Left lung (tissue), 10 donors: ENCODE measurements around the gene TRIM9. TPM values are rescaled to one million over a fixed set of nuclear protein-coding genes. Genes with fewer than 3 reads are reported as not detected.
A peak's percentile ranks its signal among the peaks of the same experiment; 100 is the strongest.

Source experiments
- ATAC-seq: fragments of 200-7000 bp; cut with Tn5 transposase; one replicate; pipeline ENCODE4 v1.9.1; 2020; ENCODE audit warnings: moderate library complexity
- DNase-seq, 4 donors: peaks; one replicate each; pipeline ENCODE4 v3.0.0-alpha.2; 2013 to 2020
- H3K27ac ChIP-seq, 2 donors: fragments of 200-600 bp; sonication (generic) in 1 of 2; one replicate each; pipeline versions ENCODE4 v1.5.0 to v1.8.0; 2020 to 2021
- H3K27me3 ChIP-seq, 2 donors: fragments of 200-600 bp; sonication (generic) in 1 of 2; one replicate each; pipeline versions ENCODE4 v1.5.0 to v1.8.0; 2020 to 2021
- H3K36me3 ChIP-seq, 2 donors: fragments of 200-600 bp; sonication (generic) in 1 of 2; one replicate each; pipeline versions ENCODE4 v1.5.0 to v1.8.0; 2020 to 2021
- H3K4me1 ChIP-seq, 2 donors: fragments of 200-600 bp; one replicate each; pipeline ENCODE4 v1.8.0; 2021
- H3K4me3 ChIP-seq, 2 donors: fragments of 200-600 bp; sonication (generic) in 1 of 2; one replicate each; pipeline versions ENCODE4 v1.5.0 to v1.8.0; 2020 to 2021; ENCODE audit warnings: mild to moderate bottlenecking in 1 of 2
- H3K9me3 ChIP-seq, 2 donors: fragments of 200-600 bp; sonication (generic) in 1 of 2; one replicate each; pipeline versions ENCODE4 v1.5.0 to v1.8.0; 2020 to 2021
- intact Hi-C, 2 donors: fragments of 100-400 bp; cut with DNase I; formaldehyde crosslinking; loops; one replicate each; pipeline versions ENCODE4 v1.11.2 to v1.14.2; 2022
- polyA plus RNA-seq, 6 donors: library from polyadenylated mRNA; unstranded; fragments of 120-200 nt; gene quantifications; one replicate each; pipeline ENCODE4 v1.2.1, GENCODE V29; 2013; ENCODE audit not compliant: insufficient read length in 6 of 6
- total RNA-seq, 2 donors: library from RNA; stranded (reverse); fragmentation: NEBNext Ultra II Directional; extraction: Animal tissue kit (Norgen Biotek cat#: 25700); gene quantifications; one replicate each; pipeline ENCODE4 v1.2.1, GENCODE V29; 2021
- TF ChIP-seq, protein P1 (sequence below), 2 donors: fragments of 200-600 bp; sonication (generic) in 1 of 2; IDR thresholded peaks; one replicate each; pipeline versions ENCODE4 v1.5.0 to v1.8.0; 2021; ENCODE audit warnings: antibody characterized with exemption in 2 of 2
- donor health status: DM: no; HTN: yes; CAD: no.
- donor health status: DM: no; HTN: no; CAD: no.

TRIM9 gene
- total and polyA plus RNA-seq, 8 donors = 0.47 to 1.4 (median 1.0) TPM

DNA sequence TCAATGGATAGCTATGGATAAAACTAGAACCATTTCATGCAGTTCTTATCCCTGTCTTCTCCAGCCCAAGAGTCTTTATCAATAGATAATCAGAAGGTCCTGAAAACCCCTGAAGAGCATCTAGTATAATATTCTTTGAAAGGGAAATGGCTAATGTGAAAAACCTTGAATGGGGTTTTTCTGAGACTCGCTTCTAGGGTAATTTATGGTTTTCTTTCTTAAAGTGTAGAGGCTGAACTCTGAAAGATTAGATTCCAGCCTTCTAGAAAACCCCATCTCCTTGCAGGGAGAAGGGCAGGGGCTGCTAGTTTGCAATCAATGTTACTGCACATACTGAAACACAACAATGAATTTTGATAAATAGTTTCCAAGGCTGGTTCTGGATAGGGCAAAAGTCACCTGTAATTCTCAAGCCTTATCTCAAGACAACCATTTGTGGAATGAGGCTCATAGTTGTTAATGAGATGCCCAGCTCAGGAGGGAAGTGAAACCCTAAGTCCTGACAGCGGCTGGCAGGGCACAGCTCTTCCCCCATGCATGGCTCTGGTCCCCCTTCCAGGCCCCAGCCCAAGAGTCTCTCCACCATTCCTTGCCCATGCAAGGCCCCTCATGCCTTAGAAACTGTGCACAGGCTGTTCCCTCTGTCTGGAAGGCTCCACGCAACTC is 116.9 kb downstream of the TRIM9 start:
- TF ChIP-seq, protein P1, sequence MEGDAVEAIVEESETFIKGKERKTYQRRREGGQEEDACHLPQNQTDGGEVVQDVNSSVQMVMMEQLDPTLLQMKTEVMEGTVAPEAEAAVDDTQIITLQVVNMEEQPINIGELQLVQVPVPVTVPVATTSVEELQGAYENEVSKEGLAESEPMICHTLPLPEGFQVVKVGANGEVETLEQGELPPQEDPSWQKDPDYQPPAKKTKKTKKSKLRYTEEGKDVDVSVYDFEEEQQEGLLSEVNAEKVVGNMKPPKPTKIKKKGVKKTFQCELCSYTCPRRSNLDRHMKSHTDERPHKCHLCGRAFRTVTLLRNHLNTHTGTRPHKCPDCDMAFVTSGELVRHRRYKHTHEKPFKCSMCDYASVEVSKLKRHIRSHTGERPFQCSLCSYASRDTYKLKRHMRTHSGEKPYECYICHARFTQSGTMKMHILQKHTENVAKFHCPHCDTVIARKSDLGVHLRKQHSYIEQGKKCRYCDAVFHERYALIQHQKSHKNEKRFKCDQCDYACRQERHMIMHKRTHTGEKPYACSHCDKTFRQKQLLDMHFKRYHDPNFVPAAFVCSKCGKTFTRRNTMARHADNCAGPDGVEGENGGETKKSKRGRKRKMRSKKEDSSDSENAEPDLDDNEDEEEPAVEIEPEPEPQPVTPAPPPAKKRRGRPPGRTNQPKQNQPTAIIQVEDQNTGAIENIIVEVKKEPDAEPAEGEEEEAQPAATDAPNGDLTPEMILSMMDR (IDR thresholded peaks at IDR 0.05) = no peak
- ATAC-seq (no peak), DNase-seq (no peak)
- Histone ChIP-seq H3K27ac (no peak overlapping the region), H3K9me3 (no peaks in the 10 kb centered on the region), H3K36me3 (no peaks in the 10 kb centered on the region), H3K4me3 (no peak overlapping the region), H3K27me3 (no peaks in the 10 kb centered on the region), H3K4me1 (no peaks in the 10 kb centered on the region)
- intact Hi-C loops = no loop called here

DNA sequence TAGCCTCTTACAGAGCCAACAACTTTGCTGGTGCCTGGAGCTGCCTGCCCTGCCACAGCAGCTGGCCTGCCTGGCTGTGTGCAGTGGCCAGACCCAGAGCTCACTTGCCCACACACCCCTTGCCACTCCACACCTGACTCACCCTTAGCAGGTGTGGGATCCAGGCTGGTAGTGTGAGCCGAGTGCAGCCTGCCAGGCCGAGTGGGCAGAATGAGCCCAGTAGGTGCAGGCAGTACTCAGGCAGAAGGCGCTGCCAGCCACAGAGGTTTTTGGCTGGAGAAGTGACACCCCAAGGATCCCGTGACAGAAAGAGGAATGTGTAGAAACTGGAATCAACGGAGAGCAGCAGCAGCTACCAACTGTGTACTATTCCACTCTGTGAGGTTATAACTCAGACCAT is 120.8 kb downstream of the TRIM9 start:
- ATAC-seq = no peak

DNA sequence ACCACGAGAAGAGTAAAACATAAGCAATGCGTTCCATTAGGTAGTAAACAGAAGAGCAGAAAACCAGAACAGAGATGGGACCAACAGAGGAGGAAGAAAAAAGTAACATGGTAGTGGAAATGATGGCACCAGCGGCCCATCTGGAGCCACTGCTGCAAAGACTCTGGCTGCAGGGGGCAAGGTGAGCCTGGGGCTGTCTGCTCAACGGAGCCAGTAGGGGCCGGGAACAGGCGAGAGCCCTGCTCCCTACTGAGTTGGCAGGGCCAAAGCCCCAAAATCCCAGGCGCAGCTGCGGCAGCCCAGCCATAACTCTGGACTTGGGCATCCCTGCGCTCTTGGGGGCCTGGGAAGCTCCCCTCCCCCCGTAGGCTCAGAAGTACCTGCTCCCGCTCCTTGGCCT is 122.2 kb downstream of the TRIM9 start:
- H3K9me3 ChIP-seq = no peaks in the 10 kb centered on the region
- H3K36me3 ChIP-seq = no peaks in the 10 kb centered on the region
- ATAC-seq = no peak
- TF ChIP-seq, protein P1 (IDR thresholded peaks at IDR 0.05) = no peak
- H3K27ac ChIP-seq = no peak overlapping the region
- H3K4me3 ChIP-seq = no peak overlapping the region
- H3K27me3 ChIP-seq = no peaks in the 10 kb centered on the region
- no peak for DNase-seq
- peaks cover 0 to 6% of the 10 kb centered on the region in 2 donors for H3K4me1 ChIP-seq
- intact Hi-C loops = no loop called here

More for the DNA sequence above, 120.8 kb downstream of the TRIM9 start:
- H3K27me3 ChIP-seq = no peaks in the 10 kb centered on the region
- H3K27ac ChIP-seq = no peak overlapping the region
- H3K9me3 ChIP-seq = no peaks in the 10 kb centered on the region
- no peaks in the 10 kb centered on the region for H3K4me1 ChIP-seq
- intact Hi-C loops = no loop called here
- H3K4me3 ChIP-seq = no peak overlapping the region
- TF ChIP-seq, protein P1 (IDR thresholded peaks at IDR 0.05) = no peak
- no peak for DNase-seq
- H3K36me3 ChIP-seq = no peaks in the 10 kb centered on the region

DNA sequence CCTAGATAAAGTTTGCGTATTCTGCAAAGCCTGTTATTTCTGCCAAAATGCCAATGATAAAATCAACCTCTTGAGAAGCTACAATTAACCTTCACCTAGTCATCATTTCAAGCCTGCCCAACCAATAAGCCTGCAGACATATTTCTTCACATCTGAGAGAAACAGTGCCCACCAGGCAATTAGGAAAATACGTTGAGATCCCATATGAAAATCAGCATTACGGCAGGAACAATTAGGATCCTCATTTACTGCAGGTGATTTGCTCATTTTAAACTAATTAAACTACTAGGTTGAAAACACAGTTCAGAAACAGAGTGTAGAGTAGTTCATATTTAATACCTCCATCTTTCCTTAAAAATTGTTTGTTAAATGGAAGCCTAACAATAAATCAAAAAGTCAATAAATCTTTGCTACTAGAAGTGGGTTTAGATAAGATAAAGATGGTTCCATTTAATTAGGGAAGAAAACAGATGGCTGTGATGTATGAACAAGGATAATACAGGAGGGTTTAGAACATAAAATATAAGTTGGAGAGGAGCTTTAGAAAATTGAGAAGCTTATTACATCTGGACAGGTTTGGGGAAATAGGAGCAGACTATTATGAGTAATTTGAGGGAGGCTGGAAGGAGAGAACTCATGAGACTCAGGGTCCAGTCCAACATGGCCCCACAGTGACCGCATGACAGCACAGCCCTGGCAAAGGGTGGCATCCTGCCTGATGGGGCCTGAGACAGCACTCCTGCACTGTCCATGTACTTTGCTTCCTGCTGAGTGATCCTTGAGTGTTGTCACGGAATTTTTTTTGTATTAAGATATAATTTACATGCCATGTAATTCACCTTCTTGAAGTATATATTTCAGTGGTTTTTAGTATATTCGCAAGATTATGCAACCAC is 123.8 kb downstream of the TRIM9 start:
- intact Hi-C loops = no loop called here
- H3K9me3 ChIP-seq = no peaks in the 10 kb centered on the region
- H3K27me3 ChIP-seq = no peaks in the 10 kb centered on the region
- TF ChIP-seq, protein P1 (IDR thresholded peaks at IDR 0.05) = no peak
- H3K27ac ChIP-seq = no peak overlapping the region
- ATAC-seq = no peak
- no peaks in the 10 kb centered on the region for H3K36me3 ChIP-seq
- no peak overlapping the region for H3K4me3 ChIP-seq
- H3K4me1 ChIP-seq = peaks cover 3 to 10% of the 10 kb centered on the region in 2 donors
- no peak for DNase-seq

DNA sequence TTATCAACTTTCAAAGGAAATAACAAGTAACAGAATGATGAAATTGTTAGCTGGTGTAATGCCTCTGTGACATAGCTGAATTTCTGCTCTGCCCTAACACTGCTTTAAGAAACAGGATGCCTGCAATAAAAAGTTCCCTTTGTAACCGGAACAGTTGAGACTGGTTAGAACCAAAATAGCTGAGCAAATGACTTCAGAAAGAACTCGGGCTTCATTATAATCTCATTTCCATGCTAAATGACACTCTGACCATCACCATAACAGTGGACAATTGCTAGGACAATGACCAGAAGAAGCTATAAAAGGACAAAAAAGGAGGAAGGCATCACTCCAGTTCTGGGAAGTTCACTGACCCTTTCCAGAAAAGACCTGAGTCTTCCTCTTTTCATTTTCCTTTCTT is 127.1 kb downstream of the TRIM9 start:
- intact Hi-C loops = no loop called here
- Histone ChIP-seq H3K36me3 (no peaks in the 10 kb centered on the region), H3K9me3 (no peaks in the 10 kb centered on the region), H3K4me3 (no peak overlapping the region), H3K27ac (peak overlapping the region; percentile 2 to 90), H3K4me1 (peaks cover 3 to 10% of the 10 kb centered on the region in 2 donors), H3K27me3 (no peaks in the 10 kb centered on the region)
- DNase-seq (no peak), ATAC-seq (peak; percentile 59)
- TF ChIP-seq, protein P1 (IDR thresholded peaks at IDR 0.05) = no peak
